Fibroblast of skin of back (primary cell): ENCODE data around the gene ZNF436.
A peak's percentile ranks its signal among the peaks of the same experiment; 100 is the strongest.
"Not testable (repeated sequence)": the region's sequence is repeated elsewhere in the genome, so short reads cannot be mapped to it uniquely, and the experiment has no call there.

Experiments
- DNase-seq: peaks from one replicate; pipeline ENCODE4 v3.0.0-alpha.2; 2013

Gene ZNF436

GRCh38 chr1:23392125-23392855, 22.7 kb upstream of the ZNF436 start:
- no peak for DNase-seq

GRCh38 chr1:23389837-23390321, 20.2 kb upstream of the ZNF436 start:
- DNase-seq, result no peak

- DNase-seq, result no peak
Measured at GRCh38 chr1:23387494-23387893, 17.9 kb upstream of the ZNF436 start.

GRCh38 chr1:23385119-23385621, 15.5 kb upstream of the ZNF436 start:
- no peak for DNase-seq

GRCh38 chr1:23384312-23385058, 14.8 kb upstream of the ZNF436 start:
- DNase-seq, result peak; percentile 66

GRCh38 chr1:23383577-23384311, 14.1 kb upstream of the ZNF436 start:
- DNase-seq, result no peak

- DNase-seq, result no peak
Measured at GRCh38 chr1:23381233-23381885, 11.7 kb upstream of the ZNF436 start.

- DNase-seq, result no peak
Measured at GRCh38 chr1:23380719-23381118, 11.1 kb upstream of the ZNF436 start.

- DNase-seq, result not testable (repeated sequence)
Measured at GRCh38 chr1:23380236-23380635, 10.6 kb upstream of the ZNF436 start.

- DNase-seq, result peak; percentile 71
Measured at GRCh38 chr1:23376890-23377811, 7.5 kb upstream of the ZNF436 start.

- DNase-seq, result not testable (repeated sequence)
Measured at GRCh38 chr1:23374079-23374735, 4.6 kb upstream of the ZNF436 start.

GRCh38 chr1:23371987-23372880, 2.6 kb upstream of the ZNF436 start:
- no peak for DNase-seq

GRCh38 chr1:23370709-23371584, 1.3 kb upstream of the ZNF436 start:
- no peak for DNase-seq

- DNase-seq, result no peak
Measured at GRCh38 chr1:23370330-23370708, 683 bp upstream of the ZNF436 start.

GRCh38 chr1:23368562-23369334, 888 bp downstream of the ZNF436 start:
- DNase-seq, result peak; percentile 92

- peak; percentile 99 for DNase-seq
Measured at GRCh38 chr1:23367791-23368561, 1.7 kb downstream of the ZNF436 start.

- no peak for DNase-seq
Measured at GRCh38 chr1:23367451-23367790, 2.2 kb downstream of the ZNF436 start.
